Measurements from ENCODE around the gene SIK3. TPM values are rescaled to one million over a fixed set of nuclear protein-coding genes. Genes with fewer than 3 reads are reported as not detected.

Gene SIK3
- total RNA-seq, 4 donors from 2014 or later: 14.1 to 77.0 (median 40.7) TPM

DNA sequence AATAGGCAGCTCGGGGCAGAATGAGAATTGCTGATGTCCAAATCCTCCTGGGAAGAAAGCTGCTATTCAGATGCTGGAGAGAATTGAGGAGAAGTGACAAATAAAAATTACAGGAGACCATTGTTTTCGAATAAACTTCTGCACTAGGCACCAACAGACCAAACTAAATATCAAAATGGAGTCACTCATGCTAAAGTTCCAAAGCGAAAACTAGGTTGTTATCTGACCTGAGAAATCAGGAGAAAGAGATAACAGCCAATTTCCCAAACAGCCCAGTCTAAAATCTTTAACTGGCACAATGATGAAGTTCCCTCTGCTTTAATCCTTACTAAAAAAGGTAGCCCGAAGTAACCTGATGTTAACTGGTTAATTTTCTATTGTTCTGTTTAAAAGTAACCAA, 148.0 kb downstream of the SIK3 start:
- no peak overlapping the region for H3K4me3 ChIP-seq

DNA sequence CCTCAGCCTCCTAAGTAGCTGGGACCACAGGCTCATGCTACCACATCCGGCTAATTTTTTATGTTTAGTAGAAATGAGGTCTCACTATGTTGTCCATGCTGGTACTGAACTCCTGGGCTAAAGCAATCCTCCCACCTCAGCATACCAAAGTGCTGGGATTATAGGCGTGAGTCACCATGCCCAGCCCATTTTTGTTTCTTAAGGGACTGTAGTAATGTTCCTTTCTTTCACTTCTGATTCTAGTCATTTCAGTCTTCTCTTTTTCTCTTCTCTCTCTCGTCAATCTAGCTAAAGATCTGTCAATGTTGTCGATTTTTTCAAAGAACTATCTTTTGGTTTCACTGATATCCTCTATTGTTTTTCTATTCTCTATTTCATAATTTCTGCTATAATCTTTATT, 149.8 kb downstream of the SIK3 start:
- no peaks in the 10 kb centered on the region for H3K27me3 ChIP-seq
- no peak overlapping the region for H3K4me3 ChIP-seq
- H3K36me3 ChIP-seq: no peaks in the 10 kb centered on the region
- H3K27ac ChIP-seq: no peak overlapping the region
- no peaks in the 10 kb centered on the region for H3K4me1 ChIP-seq
- TF ChIP-seq, protein P1, sequence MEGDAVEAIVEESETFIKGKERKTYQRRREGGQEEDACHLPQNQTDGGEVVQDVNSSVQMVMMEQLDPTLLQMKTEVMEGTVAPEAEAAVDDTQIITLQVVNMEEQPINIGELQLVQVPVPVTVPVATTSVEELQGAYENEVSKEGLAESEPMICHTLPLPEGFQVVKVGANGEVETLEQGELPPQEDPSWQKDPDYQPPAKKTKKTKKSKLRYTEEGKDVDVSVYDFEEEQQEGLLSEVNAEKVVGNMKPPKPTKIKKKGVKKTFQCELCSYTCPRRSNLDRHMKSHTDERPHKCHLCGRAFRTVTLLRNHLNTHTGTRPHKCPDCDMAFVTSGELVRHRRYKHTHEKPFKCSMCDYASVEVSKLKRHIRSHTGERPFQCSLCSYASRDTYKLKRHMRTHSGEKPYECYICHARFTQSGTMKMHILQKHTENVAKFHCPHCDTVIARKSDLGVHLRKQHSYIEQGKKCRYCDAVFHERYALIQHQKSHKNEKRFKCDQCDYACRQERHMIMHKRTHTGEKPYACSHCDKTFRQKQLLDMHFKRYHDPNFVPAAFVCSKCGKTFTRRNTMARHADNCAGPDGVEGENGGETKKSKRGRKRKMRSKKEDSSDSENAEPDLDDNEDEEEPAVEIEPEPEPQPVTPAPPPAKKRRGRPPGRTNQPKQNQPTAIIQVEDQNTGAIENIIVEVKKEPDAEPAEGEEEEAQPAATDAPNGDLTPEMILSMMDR (IDR thresholded peaks at IDR 0.05): no peak
- no peak for TF ChIP-seq POLR2A (IDR thresholded peaks at IDR 0.05)
- intact Hi-C loops (cut with DNase I; ENCODE audit: low total_unique reads): no loop called here
- no peaks in the 10 kb centered on the region for H3K9me3 ChIP-seq
- no peak for DNase-seq

More for the DNA sequence above, 148.0 kb downstream of the SIK3 start:
- Histone ChIP-seq H3K27ac (no peak overlapping the region), H3K4me1 (no peaks in the 10 kb centered on the region), H3K36me3 (no peaks in the 10 kb centered on the region), H3K9me3 (no peaks in the 10 kb centered on the region), H3K27me3 (no peaks in the 10 kb centered on the region)
- no peak for DNase-seq
- TF ChIP-seq, protein P1 (IDR thresholded peaks at IDR 0.05): no peak
- no peak for TF ChIP-seq POLR2A (IDR thresholded peaks at IDR 0.05)
- intact Hi-C loops (cut with DNase I; ENCODE audit: low total_unique reads): no loop called here

DNA sequence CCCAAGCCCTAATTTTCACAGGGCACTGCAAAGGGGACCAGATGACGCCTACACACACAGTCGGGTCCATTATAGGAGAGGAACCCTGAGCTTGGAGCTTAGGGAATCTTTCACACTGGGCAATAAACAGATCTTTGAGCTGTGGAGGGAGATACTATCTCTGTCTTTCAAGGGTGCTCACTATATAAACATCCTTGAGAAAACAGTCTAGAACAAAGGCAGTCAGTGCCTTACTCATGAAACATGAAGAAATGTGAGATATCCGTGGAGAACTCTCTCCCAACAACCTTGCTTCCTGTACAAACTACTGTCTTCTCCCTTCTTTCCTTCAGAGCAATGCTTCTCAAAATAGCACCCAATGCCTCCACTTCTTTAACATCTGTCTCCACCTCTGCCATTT, 151.8 kb downstream of the SIK3 start:
- H3K36me3 ChIP-seq: no peaks in the 10 kb centered on the region
- no peak for TF ChIP-seq POLR2A (IDR thresholded peaks at IDR 0.05)
- TF ChIP-seq, protein P1 (IDR thresholded peaks at IDR 0.05): no peak
- H3K9me3 ChIP-seq: no peaks in the 10 kb centered on the region
- DNase-seq: no peak
- H3K4me3 ChIP-seq: no peak overlapping the region
- H3K27ac ChIP-seq: no peak overlapping the region
- no peaks in the 10 kb centered on the region for H3K4me1 ChIP-seq
- no peaks in the 10 kb centered on the region for H3K27me3 ChIP-seq
- intact Hi-C loops (cut with DNase I; ENCODE audit: low total_unique reads): no loop called here

DNA sequence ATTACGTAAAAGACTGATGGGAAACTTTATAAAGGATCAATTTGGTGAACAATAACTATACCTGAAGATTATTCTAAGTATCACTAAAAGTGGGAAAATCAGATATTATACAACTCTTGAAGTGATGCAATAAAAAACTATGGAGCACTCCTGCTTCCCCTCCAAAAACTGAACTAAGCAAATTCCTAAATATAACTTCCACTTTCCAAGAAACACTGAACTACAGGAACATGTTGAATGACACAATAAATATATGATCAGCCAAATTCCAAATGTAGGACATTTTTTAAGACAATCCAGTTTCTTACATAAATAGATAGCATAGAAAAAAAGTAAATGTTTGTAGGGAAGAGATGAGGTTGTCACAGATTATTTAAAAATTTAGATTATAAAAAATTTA, 158.7 kb downstream of the SIK3 start:
- Histone ChIP-seq H3K9me3 (no peaks in the 10 kb centered on the region), H3K27me3 (no peaks in the 10 kb centered on the region), H3K36me3 (no peaks in the 10 kb centered on the region), H3K27ac (no peak overlapping the region), H3K4me1 (no peaks in the 10 kb centered on the region), H3K4me3 (no peak overlapping the region)
- intact Hi-C loops (cut with DNase I; ENCODE audit: low total_unique reads): no loop called here
- DNase-seq: no peak
- no peak for TF ChIP-seq POLR2A (IDR thresholded peaks at IDR 0.05)
- TF ChIP-seq, protein P1 (IDR thresholded peaks at IDR 0.05): no peak

DNA sequence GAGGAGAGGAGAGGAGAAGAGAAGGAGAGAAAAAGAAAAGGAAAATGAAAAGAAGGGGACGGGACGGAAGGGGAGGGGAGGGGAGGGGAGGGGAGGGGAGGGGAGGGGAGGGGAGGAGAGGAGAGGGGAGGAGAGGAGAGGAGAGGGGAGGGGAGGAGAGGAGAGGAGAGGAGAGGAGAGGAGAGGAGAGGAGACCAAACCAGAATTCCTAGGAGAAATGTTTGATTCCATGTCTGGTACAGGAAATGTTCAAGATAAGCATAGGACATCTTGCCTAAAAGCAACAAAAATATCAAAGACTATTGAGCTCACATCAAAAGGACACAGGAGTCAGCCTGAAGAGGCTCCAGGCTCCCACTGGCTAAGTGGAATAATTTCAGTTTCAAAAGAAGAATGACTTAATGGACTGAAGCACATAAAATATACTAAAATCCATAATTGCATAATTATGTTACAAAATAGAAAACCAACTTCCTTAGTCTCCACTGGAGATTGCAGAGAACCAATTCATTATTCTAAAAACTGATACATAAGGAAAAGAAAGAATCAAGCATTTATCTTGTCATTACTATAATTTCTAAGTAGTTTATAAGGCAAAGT, 159.7 kb downstream of the SIK3 start:
- intact Hi-C loops (cut with DNase I; ENCODE audit: low total_unique reads): no loop called here
- Histone ChIP-seq H3K27ac (no peak overlapping the region), H3K4me1 (no peaks in the 10 kb centered on the region), H3K9me3 (no peaks in the 10 kb centered on the region), H3K4me3 (no peak overlapping the region), H3K27me3 (no peaks in the 10 kb centered on the region), H3K36me3 (no peaks in the 10 kb centered on the region)
- no peak for DNase-seq
- TF ChIP-seq, protein P1 (IDR thresholded peaks at IDR 0.05): no peak
- no peak for TF ChIP-seq POLR2A (IDR thresholded peaks at IDR 0.05)
